HG02798 (cell line): ENCODE results near the gene KCTD20.
A peak's percentile ranks its signal among the peaks of the same experiment; 100 is the strongest.
"Not testable (repeated sequence)": the region's sequence is repeated elsewhere in the genome, so short reads cannot be mapped to it uniquely, and the experiment has no call there.

Experiments
- ATAC-seq: cut with Tn5 transposase; IDR thresholded peaks from one replicate; pipeline ENCODE4 v1.9.1; 2021; ENCODE audit warnings: mild to moderate bottlenecking; ENCODE audit not compliant: unreplicated experiment, poor library complexity

KCTD20 gene

GRCh38 chr6:36442671-36443470, at the start of gene KCTD20, which contains the start of gene PXT1:
KCTD20 (plus strand) TSS chr6:36443000; CDS start chr6:36470098, 27,098 bp downstream.
PXT1 (minus strand) TSS chr6:36442854; CDS start chr6:36426082, 16,772 bp downstream.
- peak; percentile 90 for ATAC-seq

GRCh38 chr6:36399970-36400369, 42.8 kb upstream of the KCTD20 start:
- ATAC-seq, result peak; percentile 42

- ATAC-seq, result no peak
Observed at GRCh38 chr6:36402481-36402880, 40.3 kb upstream of the KCTD20 start.

- ATAC-seq, result no peak
Observed at GRCh38 chr6:36404164-36404563, 38.6 kb upstream of the KCTD20 start.

- ATAC-seq, result not testable (repeated sequence)
Observed at GRCh38 chr6:36409718-36410117, 33.1 kb upstream of the KCTD20 start.

- ATAC-seq, result no peak
Observed at GRCh38 chr6:36413489-36414480, 29.0 kb upstream of the KCTD20 start.

- ATAC-seq, result no peak
Observed at GRCh38 chr6:36414481-36414880, 28.3 kb upstream of the KCTD20 start.

GRCh38 chr6:36418558-36418957, 24.2 kb upstream of the KCTD20 start:
- no peak for ATAC-seq

GRCh38 chr6:36419310-36419709, 23.5 kb upstream of the KCTD20 start:
- ATAC-seq, result no peak

- no peak for ATAC-seq
Observed at GRCh38 chr6:36422714-36423100, 20.1 kb upstream of the KCTD20 start.

- peak; percentile 97 for ATAC-seq
Observed at GRCh38 chr6:36423101-36423824, 19.5 kb upstream of the KCTD20 start.

GRCh38 chr6:36426622-36427021, 16.2 kb upstream of the KCTD20 start:
- no peak for ATAC-seq

GRCh38 chr6:36428911-36429310, 13.9 kb upstream of the KCTD20 start:
- ATAC-seq, result no peak

GRCh38 chr6:36430351-36430750, 12.4 kb upstream of the KCTD20 start:
- ATAC-seq, result no peak

GRCh38 chr6:36431197-36431596, 11.6 kb upstream of the KCTD20 start:
- ATAC-seq, result no peak

- ATAC-seq, result no peak
Observed at GRCh38 chr6:36432151-36432671, 10.6 kb upstream of the KCTD20 start.

- ATAC-seq, result no peak
Observed at GRCh38 chr6:36436466-36436865, 6.3 kb upstream of the KCTD20 start.

- peak; percentile 57 for ATAC-seq
Observed at GRCh38 chr6:36441307-36441894, 1.4 kb upstream of the KCTD20 start.

GRCh38 chr6:36442103-36442670, 613 bp upstream of the KCTD20 start:
- ATAC-seq, result no peak
